Esophagus squamous epithelium (tissue), 4 donors: ENCODE results near the gene UFSP1.
"Not testable (repeated sequence)": the region's sequence is repeated elsewhere in the genome, so short reads cannot be mapped to it uniquely, and the experiment has no call there.

ENCODE experiments used
- POLR2A ChIP-seq, 4 donors: fragments of 450-650 bp; IDR thresholded peaks; one replicate each; pipeline ENCODE4 v1.6.1; 2017; ENCODE audit warnings: antibody characterized with exemption in 4 of 4, mild to moderate bottlenecking in 4 of 4, moderate library complexity in 3 of 4
- TF ChIP-seq, protein P1 (sequence below), 6 experiments: fragments of 450-650 bp in 4 of 6; fragments of 200-600 bp in 2 of 6; sonication (generic) in 2 of 6; IDR thresholded peaks; one replicate each; pipeline ENCODE4 v1.5.1; 2016 to 2019; ENCODE audit warnings: antibody characterized with exemption in 6 of 6, mild to moderate bottlenecking in 4 of 6, moderate library complexity in 4 of 6

GRCh38 chr7:100923616-100924015, 34.1 kb upstream of the UFSP1 start:
- TF ChIP-seq, protein P1, sequence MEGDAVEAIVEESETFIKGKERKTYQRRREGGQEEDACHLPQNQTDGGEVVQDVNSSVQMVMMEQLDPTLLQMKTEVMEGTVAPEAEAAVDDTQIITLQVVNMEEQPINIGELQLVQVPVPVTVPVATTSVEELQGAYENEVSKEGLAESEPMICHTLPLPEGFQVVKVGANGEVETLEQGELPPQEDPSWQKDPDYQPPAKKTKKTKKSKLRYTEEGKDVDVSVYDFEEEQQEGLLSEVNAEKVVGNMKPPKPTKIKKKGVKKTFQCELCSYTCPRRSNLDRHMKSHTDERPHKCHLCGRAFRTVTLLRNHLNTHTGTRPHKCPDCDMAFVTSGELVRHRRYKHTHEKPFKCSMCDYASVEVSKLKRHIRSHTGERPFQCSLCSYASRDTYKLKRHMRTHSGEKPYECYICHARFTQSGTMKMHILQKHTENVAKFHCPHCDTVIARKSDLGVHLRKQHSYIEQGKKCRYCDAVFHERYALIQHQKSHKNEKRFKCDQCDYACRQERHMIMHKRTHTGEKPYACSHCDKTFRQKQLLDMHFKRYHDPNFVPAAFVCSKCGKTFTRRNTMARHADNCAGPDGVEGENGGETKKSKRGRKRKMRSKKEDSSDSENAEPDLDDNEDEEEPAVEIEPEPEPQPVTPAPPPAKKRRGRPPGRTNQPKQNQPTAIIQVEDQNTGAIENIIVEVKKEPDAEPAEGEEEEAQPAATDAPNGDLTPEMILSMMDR (IDR thresholded peaks at IDR 0.05) = not testable (repeated sequence)
- not testable (repeated sequence) for TF ChIP-seq POLR2A (IDR thresholded peaks at IDR 0.05)
